ENCODE measurements around the gene RASAL2. TPM values are rescaled to one million over a fixed set of nuclear protein-coding genes. Genes with fewer than 3 reads are reported as not detected.

RASAL2 gene
- total RNA-seq, 1 experiment from 2014 or later: 22.2 TPM

- Histone ChIP-seq H3K9ac (ENCODE audit: extremely low read depth, insufficient read length, low read length) (no peak overlapping the region), H2BK120ac (ENCODE audit: low read depth, low read length, poor library complexity, severe bottlenecking) (no peak overlapping the region), H2BK15ac (ENCODE audit: low read depth, low read length) (no peak overlapping the region), H3K9me3 (ENCODE audit: control insufficient read depth, low read depth, low read length) (no peaks in the 10 kb centered on the region), H3K23ac (ENCODE audit: insufficient read length, low read depth, low read length) (no peak overlapping the region), H4K20me1 (ENCODE audit: control insufficient read depth, insufficient read depth, insufficient read length) (no peaks in the 10 kb centered on the region), H3K18ac (ENCODE audit: insufficient read length, low read depth, low read length) (no peak overlapping the region), H3K4ac (ENCODE audit: low read depth, low read length) (no peak overlapping the region), H2BK5ac (ENCODE audit: insufficient read length, low read length) (no peak overlapping the region), H3K4me2 (ENCODE audit: insufficient read depth, insufficient read length, low read length) (no peak overlapping the region), H2BK12ac (ENCODE audit: insufficient read length, low read depth, low read length) (no peak overlapping the region), H2BK20ac (ENCODE audit: low read depth, low read length, poor library complexity, severe bottlenecking) (no peak overlapping the region), H3K79me2 (ENCODE audit: insufficient read depth, low read length) (peaks cover 3% of the 10 kb centered on the region; the same call in 1 of the 2 replicates), H3K27ac (ENCODE audit: insufficient read length, low read depth, low read length) (no peak overlapping the region), H2AK5ac (ENCODE audit: insufficient read length, low read length) (no peak overlapping the region), H3K56ac (ENCODE audit: insufficient read length, low read depth, low read length) (no peak overlapping the region), H3K27me3 (ENCODE audit: insufficient read depth, low read length) (no peaks in the 10 kb centered on the region), H4K91ac (ENCODE audit: insufficient read length, low read depth, low read length) (no peak overlapping the region), H3T11ph (ENCODE audit: low read length) (no peak overlapping the region), H3K4me1 (ENCODE audit: insufficient read depth, low read length) (0 out of 2 replicates have a peak, but pooled peaks cover 3% of the 10 kb centered on the region), H2AFZ (ENCODE audit: low read length) (no peak overlapping the region), H3K79me1 (ENCODE audit: insufficient read depth, low read depth, low read length, poor library complexity, severe bottlenecking) (no peaks in the 10 kb centered on the region), H3K23me2 (ENCODE audit: insufficient read length, low read depth, low read length, poor library complexity, severe bottlenecking) (peaks cover 3% of the 10 kb centered on the region), H4K5ac (ENCODE audit: insufficient read length, low read depth, low read length) (no peak overlapping the region), H4K8ac (replicated peaks; ENCODE audit: insufficient read length, low read depth, low read length) (no peak overlapping the region), H3K14ac (ENCODE audit: insufficient read depth, low read length) (no peak overlapping the region)
- Mint-ChIP-seq H3K27me3 (ENCODE audit: low read depth) (no peaks in the 10 kb centered on the region), H3K36me3 (ENCODE audit: insufficient read depth in 1 of 3, low read depth in 3 of 3) (no peaks in the 10 kb centered on the region), H3K9me3 (no peaks in the 10 kb centered on the region), H3K4me1 (peaks cover 28 to 31% of the 10 kb centered on the region in 2 experiments), H3K4me3 (no peak overlapping the region), H3K27ac (no peak overlapping the region)
- TF ChIP-seq CTCF (conservative IDR thresholded peaks at IDR 0.05): no peak
- DNase-seq: no peak
These were observed 243.3 kb downstream of the RASAL2 start for GRCh38 chr1:178337091-178337706.
